Measurements from ENCODE around the gene ZCCHC18. TPM values are rescaled to one million over a fixed set of nuclear protein-coding genes. Genes with fewer than 3 reads are reported as not detected.

Gene ZCCHC18
- total and polyA plus RNA-seq, 9 of the 15 experiments (the other 6 are each of a cell fraction or from before 2014, with no cell fraction given), result not detected

- Histone ChIP-seq H3K27ac (ENCODE audit: extremely low read depth, low read depth, low read length) (no peak overlapping the region), H3K36me3 (ENCODE audit: control insufficient read depth, insufficient read depth, low read length) (0 out of 3 replicates have a peak, but pooled peaks cover 3% of the 10 kb centered on the region), H4K20me1 (replicated peaks; ENCODE audit: control insufficient read depth, insufficient read depth, low read length) (peaks cover 3% of the 10 kb centered on the region; the same call in 1 of the 2 replicates), H3K9me1 (ENCODE audit: control insufficient read depth, insufficient read depth, low read length) (no peaks in the 10 kb centered on the region), H3K4me2 (ENCODE audit: insufficient read depth, low read length) (no peak overlapping the region), H3K4me1 (replicated peaks in 1 of 2; ENCODE audit: control insufficient read depth in 2 of 2, insufficient read depth in 2 of 2, low read length in 2 of 2) (no peaks in the 10 kb centered on the region; a peak in 1 of 5 replicates), H3K9me3 (replicated peaks; ENCODE audit: control insufficient read depth, insufficient read depth, low read depth, low read length) (no peaks in the 10 kb centered on the region), H3K79me2 (ENCODE audit: control insufficient read depth, insufficient read depth, low read length) (no peaks in the 10 kb centered on the region), H2AFZ (ENCODE audit: low read depth, low read length) (no peak overlapping the region), H3K9ac (ENCODE audit: insufficient read depth in 1 of 2, low read depth in 2 of 2, low read length in 2 of 2) (no peak overlapping the region), H3K4me3 (no peak overlapping the region), H3K27me3 (ENCODE audit: control insufficient read depth in 2 of 2, insufficient read depth in 2 of 2, low read length in 2 of 2) (no peaks in the 10 kb centered on the region)
- in situ Hi-C loops (cut with MboI), result no loop called here
- CTCF ChIA-PET (ENCODE audit: low intra/inter-chr PET ratio), result no interaction called here
- WGBS (ENCODE audit: insufficient coverage, low coverage, missing lambda C conversion rate), result 77% methylated on average over 6 of the region's 6 CpGs
- FAIRE-seq (no peak), ATAC-seq (no peak), DNase-seq (ENCODE audit: extremely low read depth in 1 of 4, low spot score in 3 of 4) (no peak)
- POLR2A ChIA-PET, result no interaction called here
- intact Hi-C loops (cut with micrococcal nuclease), result no loop called here
- no TSS peak for BruUV-seq (replicated peaks)
- no peak for TF ChIP-seq BRD4 (IDR thresholded peaks at IDR 0.05)
- no peak for TF ChIP-seq ZNF41 (CRISPR knock-in tag; conservative IDR thresholded peaks at IDR 0.05)
- TF ChIP-seq NFYB (IDR thresholded peaks at IDR 0.05; ENCODE audit: extremely low read depth, insufficient read length), result no peak
- TF ChIP-seq ZNF830 (CRISPR knock-in tag; IDR thresholded peaks at IDR 0.05), result no peak
- no peak for TF ChIP-seq POU5F1 (IDR thresholded peaks at IDR 0.05; ENCODE audit: borderline replicate concordance, low read depth, low read length, partially characterized antibody)
- no peak for TF ChIP-seq ZNF740 (CRISPR knock-in tag; IDR thresholded peaks at IDR 0.05)
- TF ChIP-seq ZNF740 (tag; IDR thresholded peaks at IDR 0.05), result no peak
- TF ChIP-seq ELK3 (CRISPR knock-in tag; IDR thresholded peaks at IDR 0.05), result no peak
- TF ChIP-seq HIVEP1 (CRISPR knock-in tag; IDR thresholded peaks at IDR 0.05), result no peak
- no peak for TF ChIP-seq ZNF311 (CRISPR knock-in tag; IDR thresholded peaks at IDR 0.05)
- no peak for TF ChIP-seq SMARCA4 (IDR thresholded peaks at IDR 0.05)
- no peak for TF ChIP-seq E2F5 (CRISPR knock-in tag; IDR thresholded peaks at IDR 0.05)
- no peak for TF ChIP-seq ZNF77 (CRISPR knock-in tag; IDR thresholded peaks at IDR 0.05)
- no peak for TF ChIP-seq CC2D1A (IDR thresholded peaks at IDR 0.05)
- no peak for TF ChIP-seq POLR2B (IDR thresholded peaks at IDR 0.05; ENCODE audit: low read depth, partially characterized antibody)
- TF ChIP-seq GATAD2A (IDR thresholded peaks at IDR 0.05), result no peak
- no peak for TF ChIP-seq HOXB6 (CRISPR knock-in tag; IDR thresholded peaks at IDR 0.05; ENCODE audit: borderline replicate concordance)
- TF ChIP-seq POLR2A (conservative IDR thresholded peaks at IDR 0.05), result no peak
- TF ChIP-seq HLTF (IDR thresholded peaks at IDR 0.05), result no peak
- no peak for TF ChIP-seq MTF1 (CRISPR knock-in tag; IDR thresholded peaks at IDR 0.05; ENCODE audit: borderline replicate concordance)
- no peak for TF ChIP-seq THAP7 (CRISPR knock-in tag; IDR thresholded peaks at IDR 0.05)
These were observed 18.5 kb downstream of the ZCCHC18 start for GRCh38 chrX:104130808-104131207.
